ENCODE results near the gene FARP2. TPM values are rescaled to one million over a fixed set of nuclear protein-coding genes. Genes with fewer than 3 reads are reported as not detected.

FARP2 gene
- total RNA-seq, 1 experiment from 2014 or later, result 37.2 TPM

DNA sequence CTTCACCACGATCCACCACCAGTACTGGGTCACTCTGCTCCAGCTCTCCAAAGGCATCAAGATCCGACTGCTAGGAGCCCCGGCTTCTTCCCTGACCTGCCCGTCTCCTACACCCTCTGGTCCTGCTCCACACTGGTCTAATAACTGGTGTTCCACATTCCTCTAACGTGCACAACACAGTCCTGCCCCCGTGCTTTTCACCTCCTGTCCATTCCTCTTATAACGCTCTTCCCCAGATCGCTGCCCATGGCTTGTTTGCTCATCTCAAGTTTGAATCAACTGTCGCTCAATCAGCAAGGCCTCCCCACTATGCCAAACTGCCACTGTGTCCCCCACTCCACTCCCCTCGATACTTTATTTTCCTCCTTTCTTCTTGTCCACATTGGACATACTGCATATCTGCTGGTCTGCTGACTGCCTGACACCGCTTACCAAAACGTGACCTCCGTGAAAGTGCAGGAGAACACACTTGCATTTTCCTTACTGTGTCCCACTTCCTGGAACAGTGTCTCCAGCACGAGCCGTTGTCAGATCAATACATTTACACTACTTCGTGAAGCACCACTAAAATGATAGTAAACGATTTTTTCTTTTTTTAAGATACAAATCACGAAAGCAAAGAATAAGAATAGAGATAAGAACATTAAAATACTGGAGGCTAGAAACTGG, 47.1 kb upstream of the FARP2 start:
- DNase-seq, result no peak
- BruUV-seq (replicated peaks), result no TSS peak
- H3K4me1 ChIP-seq, result peaks cover 15% of the 10 kb centered on the region; the same call in 1 of the 2 replicates
- intact Hi-C loops (cut with micrococcal nuclease; ENCODE audit: unreplicated experiment), result no loop called here
- Mint-ChIP-seq H3K9me3 (ENCODE audit: unreplicated experiment) (no peaks in the 10 kb centered on the region), H3K27ac (ENCODE audit: unreplicated experiment) (no peak overlapping the region), H3K36me3 (ENCODE audit: insufficient read depth, unreplicated experiment) (peaks cover 24% of the 10 kb centered on the region), H3K4me1 (ENCODE audit: low read depth, unreplicated experiment) (peaks cover 30% of the 10 kb centered on the region), H3K27me3 (ENCODE audit: insufficient read depth, unreplicated experiment) (no peaks in the 10 kb centered on the region), H3K4me3 (ENCODE audit: unreplicated experiment) (no peak overlapping the region)
- ChIA-PET CTCF (no interaction called here), POLR2A (no interaction called here)
- no peak overlapping the region for H3K4me3 ChIP-seq (ENCODE audit: low read depth, low read length)
- no peaks in the 10 kb centered on the region for H3K36me3 ChIP-seq (ENCODE audit: control insufficient read depth, insufficient read depth, low read length)
- TF ChIP-seq, protein P1, sequence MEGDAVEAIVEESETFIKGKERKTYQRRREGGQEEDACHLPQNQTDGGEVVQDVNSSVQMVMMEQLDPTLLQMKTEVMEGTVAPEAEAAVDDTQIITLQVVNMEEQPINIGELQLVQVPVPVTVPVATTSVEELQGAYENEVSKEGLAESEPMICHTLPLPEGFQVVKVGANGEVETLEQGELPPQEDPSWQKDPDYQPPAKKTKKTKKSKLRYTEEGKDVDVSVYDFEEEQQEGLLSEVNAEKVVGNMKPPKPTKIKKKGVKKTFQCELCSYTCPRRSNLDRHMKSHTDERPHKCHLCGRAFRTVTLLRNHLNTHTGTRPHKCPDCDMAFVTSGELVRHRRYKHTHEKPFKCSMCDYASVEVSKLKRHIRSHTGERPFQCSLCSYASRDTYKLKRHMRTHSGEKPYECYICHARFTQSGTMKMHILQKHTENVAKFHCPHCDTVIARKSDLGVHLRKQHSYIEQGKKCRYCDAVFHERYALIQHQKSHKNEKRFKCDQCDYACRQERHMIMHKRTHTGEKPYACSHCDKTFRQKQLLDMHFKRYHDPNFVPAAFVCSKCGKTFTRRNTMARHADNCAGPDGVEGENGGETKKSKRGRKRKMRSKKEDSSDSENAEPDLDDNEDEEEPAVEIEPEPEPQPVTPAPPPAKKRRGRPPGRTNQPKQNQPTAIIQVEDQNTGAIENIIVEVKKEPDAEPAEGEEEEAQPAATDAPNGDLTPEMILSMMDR (IDR thresholded peaks at IDR 0.05; ENCODE audit: insufficient read depth in 1 of 2, low read depth in 1 of 2, low read length in 1 of 2, severe bottlenecking in 1 of 2, unreplicated experiment in 1 of 2), result no peak
- no peaks in the 10 kb centered on the region for H3K9me3 ChIP-seq
- H3K27me3 ChIP-seq (replicated peaks; ENCODE audit: control insufficient read depth, insufficient read depth, low read length), result no peaks in the 10 kb centered on the region

DNA sequence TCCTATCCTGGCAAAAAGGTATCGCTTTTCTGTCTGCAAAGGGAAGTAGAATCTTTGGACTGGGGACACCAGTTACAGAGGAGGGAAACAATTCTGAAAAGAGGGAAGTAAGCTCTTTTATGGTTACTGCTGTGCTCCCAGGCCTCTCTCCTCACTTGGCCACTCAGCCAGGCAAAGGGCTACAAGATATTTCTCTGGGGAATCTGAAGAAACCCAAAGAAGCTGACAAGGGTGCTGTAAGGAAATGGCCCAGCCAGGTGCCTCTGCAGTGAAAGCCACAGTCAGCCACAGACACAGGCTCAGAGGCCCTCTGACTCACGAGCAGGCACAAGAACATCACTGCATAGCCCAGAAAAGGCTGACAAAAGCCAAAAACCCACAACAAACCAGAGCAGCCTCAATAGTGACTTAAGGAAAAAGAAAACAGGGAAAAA, 46.4 kb upstream of the FARP2 start:
- Histone ChIP-seq H3K9me3 (no peaks in the 10 kb centered on the region), H3K4me3 (ENCODE audit: low read depth, low read length) (no peak overlapping the region), H3K27me3 (replicated peaks; ENCODE audit: control insufficient read depth, insufficient read depth, low read length) (no peaks in the 10 kb centered on the region), H3K4me1 (peaks cover 18% of the 10 kb centered on the region; the same call in 1 of the 2 replicates), H3K36me3 (ENCODE audit: control insufficient read depth, insufficient read depth, low read length) (no peaks in the 10 kb centered on the region)
- no peaks in the 10 kb centered on the region for H3K27me3 Mint-ChIP-seq (ENCODE audit: insufficient read depth, unreplicated experiment)
- no peak overlapping the region for H3K4me3 Mint-ChIP-seq (ENCODE audit: unreplicated experiment)
- DNase-seq, result no peak
- intact Hi-C loops (cut with micrococcal nuclease; ENCODE audit: unreplicated experiment), result no loop called here
- peaks cover 24% of the 10 kb centered on the region for H3K36me3 Mint-ChIP-seq (ENCODE audit: insufficient read depth, unreplicated experiment)
- CTCF ChIA-PET, result no interaction called here
- TF ChIP-seq, protein P1 (IDR thresholded peaks at IDR 0.05; ENCODE audit: insufficient read depth in 1 of 2, low read depth in 1 of 2, low read length in 1 of 2, severe bottlenecking in 1 of 2, unreplicated experiment in 1 of 2), result no peak
- H3K9me3 Mint-ChIP-seq (ENCODE audit: unreplicated experiment), result no peaks in the 10 kb centered on the region
- peaks cover 30% of the 10 kb centered on the region for H3K4me1 Mint-ChIP-seq (ENCODE audit: low read depth, unreplicated experiment)
- POLR2A ChIA-PET, result no interaction called here
- H3K27ac Mint-ChIP-seq (ENCODE audit: unreplicated experiment), result no peak overlapping the region
- BruUV-seq (replicated peaks), result no TSS peak

DNA sequence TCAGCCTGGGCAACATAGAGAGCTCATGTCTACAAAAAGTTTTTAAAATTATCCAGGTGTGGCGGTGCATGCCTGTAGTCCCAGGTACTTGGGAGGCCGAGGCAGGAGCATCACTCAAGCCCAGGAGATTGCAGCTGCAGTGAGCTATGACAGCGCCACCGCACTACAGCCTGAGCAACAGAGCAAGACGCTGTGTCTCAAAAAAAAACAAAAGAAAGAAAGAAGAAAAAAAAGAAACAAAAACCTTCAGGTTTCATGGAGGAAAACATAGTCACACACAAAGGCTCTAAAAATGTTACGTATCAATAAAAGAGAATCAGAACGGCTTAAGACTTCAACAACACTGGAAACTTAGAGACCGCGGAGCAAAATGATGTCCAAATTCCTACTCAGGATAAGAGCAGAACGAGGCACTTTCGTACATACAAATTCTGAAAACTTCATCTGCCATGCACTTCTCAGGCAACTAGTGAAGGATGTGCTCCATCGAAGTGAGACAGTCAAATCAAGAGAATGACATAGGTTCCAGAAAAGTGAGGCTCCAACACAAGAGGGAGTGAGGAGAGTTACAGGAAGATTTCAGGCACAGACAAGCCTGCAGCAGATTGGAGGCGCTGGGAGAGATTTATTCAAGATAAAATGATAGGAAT, 45.0 kb upstream of the FARP2 start:
- Mint-ChIP-seq H3K27ac (ENCODE audit: unreplicated experiment) (no peak overlapping the region), H3K4me3 (ENCODE audit: unreplicated experiment) (no peak overlapping the region), H3K36me3 (ENCODE audit: insufficient read depth, unreplicated experiment) (peaks cover 35% of the 10 kb centered on the region), H3K27me3 (ENCODE audit: insufficient read depth, unreplicated experiment) (no peaks in the 10 kb centered on the region), H3K9me3 (ENCODE audit: unreplicated experiment) (no peaks in the 10 kb centered on the region), H3K4me1 (ENCODE audit: low read depth, unreplicated experiment) (peaks cover 30% of the 10 kb centered on the region)
- TF ChIP-seq, protein P1 (IDR thresholded peaks at IDR 0.05; ENCODE audit: insufficient read depth in 1 of 2, low read depth in 1 of 2, low read length in 1 of 2, severe bottlenecking in 1 of 2, unreplicated experiment in 1 of 2), result no peak
- H3K4me3 ChIP-seq (ENCODE audit: low read depth, low read length), result no peak overlapping the region
- ChIA-PET CTCF (no interaction called here), POLR2A (no interaction called here)
- no peaks in the 10 kb centered on the region for H3K9me3 ChIP-seq
- H3K4me1 ChIP-seq, result peaks cover 18% of the 10 kb centered on the region; the same call in 1 of the 2 replicates
- intact Hi-C loops (cut with micrococcal nuclease; ENCODE audit: unreplicated experiment), result no loop called here
- H3K27me3 ChIP-seq (replicated peaks; ENCODE audit: control insufficient read depth, insufficient read depth, low read length), result no peaks in the 10 kb centered on the region
- no peak for DNase-seq
- no peaks in the 10 kb centered on the region for H3K36me3 ChIP-seq (ENCODE audit: control insufficient read depth, insufficient read depth, low read length)
- BruUV-seq (replicated peaks), result no TSS peak

All from Caco-2 (cell line).